ENCODE measurements around the gene IL32.

DNA sequence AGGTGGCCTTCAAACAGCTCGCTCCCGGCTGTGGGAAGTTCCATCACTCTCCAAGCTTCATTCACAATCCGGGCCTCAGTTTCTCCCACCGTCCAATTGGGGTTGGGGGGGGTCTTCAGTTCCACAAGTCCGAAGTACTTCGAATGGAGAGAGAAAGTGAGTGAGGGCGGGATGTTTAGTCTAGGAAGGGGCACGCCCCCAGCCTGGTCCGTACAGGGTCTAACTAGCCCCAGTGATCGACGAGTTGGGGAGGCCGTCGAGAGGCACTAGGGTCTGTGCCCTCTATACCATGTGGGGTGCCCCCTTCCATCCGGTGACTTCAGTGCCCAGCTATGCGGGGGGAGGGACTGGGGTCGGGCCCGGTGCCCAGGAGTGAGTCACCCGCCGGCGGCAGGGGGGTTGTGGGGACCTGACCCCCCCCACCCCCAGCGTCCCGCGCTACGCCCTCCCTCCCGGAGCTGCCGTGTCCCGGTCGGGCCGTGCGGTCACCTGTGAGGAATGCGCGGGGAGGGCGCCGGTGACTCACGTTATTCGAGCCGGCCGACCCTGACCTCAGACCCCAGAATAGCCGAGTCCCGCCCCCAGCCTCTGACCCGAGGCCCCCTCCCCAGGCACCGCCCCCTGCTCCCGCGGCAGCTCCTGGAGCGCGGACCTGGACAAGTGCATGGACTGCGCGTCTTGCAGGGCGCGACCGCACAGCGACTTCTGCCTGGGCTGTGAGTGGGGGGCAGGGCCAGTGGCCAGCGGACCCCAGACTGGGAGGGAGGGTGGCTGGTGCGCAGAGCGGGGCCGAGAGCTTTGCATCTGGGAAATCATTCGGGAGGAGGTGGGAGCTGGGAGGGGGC lies 44.6 kb upstream of the IL32 start:
- TF ChIP-seq, protein P1, sequence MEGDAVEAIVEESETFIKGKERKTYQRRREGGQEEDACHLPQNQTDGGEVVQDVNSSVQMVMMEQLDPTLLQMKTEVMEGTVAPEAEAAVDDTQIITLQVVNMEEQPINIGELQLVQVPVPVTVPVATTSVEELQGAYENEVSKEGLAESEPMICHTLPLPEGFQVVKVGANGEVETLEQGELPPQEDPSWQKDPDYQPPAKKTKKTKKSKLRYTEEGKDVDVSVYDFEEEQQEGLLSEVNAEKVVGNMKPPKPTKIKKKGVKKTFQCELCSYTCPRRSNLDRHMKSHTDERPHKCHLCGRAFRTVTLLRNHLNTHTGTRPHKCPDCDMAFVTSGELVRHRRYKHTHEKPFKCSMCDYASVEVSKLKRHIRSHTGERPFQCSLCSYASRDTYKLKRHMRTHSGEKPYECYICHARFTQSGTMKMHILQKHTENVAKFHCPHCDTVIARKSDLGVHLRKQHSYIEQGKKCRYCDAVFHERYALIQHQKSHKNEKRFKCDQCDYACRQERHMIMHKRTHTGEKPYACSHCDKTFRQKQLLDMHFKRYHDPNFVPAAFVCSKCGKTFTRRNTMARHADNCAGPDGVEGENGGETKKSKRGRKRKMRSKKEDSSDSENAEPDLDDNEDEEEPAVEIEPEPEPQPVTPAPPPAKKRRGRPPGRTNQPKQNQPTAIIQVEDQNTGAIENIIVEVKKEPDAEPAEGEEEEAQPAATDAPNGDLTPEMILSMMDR (IDR thresholded peaks at IDR 0.05): no peak
- TF ChIP-seq MLX (CRISPR knock-in tag; IDR thresholded peaks at IDR 0.05): no peak
- no peak for TF ChIP-seq IRF2 (CRISPR knock-in tag; IDR thresholded peaks at IDR 0.05; ENCODE audit: borderline replicate concordance, low read depth)

All from WTC11 (cell line).